ENCODE measurements around the gene MAB21L4. TPM values are rescaled to one million over a fixed set of nuclear protein-coding genes. Genes with fewer than 3 reads are reported as not detected.

The MAB21L4 gene
- total RNA-seq, 2 donors from 2014 or later, result not detected

DNA sequence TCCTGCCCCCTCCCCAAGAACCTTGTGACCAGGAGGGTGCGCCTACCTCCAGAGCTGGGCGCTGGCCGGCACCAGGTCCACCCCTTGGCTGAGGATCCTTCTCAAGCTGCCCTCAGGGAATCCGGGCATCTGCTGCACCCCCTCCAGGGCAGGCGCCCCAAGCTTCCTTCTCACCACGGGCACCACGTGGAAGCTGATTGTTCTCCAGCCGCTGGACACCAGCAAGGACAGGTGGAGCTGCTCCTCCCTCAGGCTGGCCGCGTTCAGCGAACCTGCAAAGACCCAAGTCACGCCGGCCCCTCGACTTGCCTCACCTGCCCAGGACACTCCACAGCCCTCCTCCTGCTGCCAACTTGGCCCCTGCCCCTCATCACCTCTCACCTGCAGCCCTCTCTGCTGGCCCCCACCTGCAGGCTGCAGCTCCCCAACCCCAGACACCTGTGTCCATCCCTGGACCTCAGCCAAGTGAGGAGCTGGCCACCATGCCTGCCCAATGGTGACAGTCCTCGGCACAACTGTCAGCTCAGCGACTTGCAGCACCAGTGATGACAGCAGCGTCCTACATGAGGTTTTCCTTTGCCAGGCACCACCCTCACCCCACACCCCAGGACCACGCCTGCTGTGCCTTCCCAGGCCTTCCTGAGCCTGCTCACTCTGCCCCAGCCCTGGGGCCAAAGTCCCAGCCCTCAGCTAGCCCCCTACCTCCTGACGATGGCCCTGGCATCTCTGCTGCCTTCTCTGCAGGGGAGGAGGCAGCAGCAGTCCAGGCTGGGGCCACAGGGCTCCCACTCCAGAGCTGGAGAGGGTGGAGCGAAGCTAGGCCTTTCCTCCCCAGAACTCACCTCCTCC lies 4.2 kb downstream of the MAB21L4 start:
- ATAC-seq (replicated peaks in 1 of 2), result no peak
- no peaks in the 10 kb centered on the region for H3K4me1 Mint-ChIP-seq (ENCODE audit: low read depth)

GRCh38 chr2:240890691-240891090 lies 5.3 kb downstream of the MAB21L4 start:
- no peaks in the 10 kb centered on the region for H3K27me3 Mint-ChIP-seq (ENCODE audit: low read depth)
- no peaks in the 10 kb centered on the region for H3K4me1 Mint-ChIP-seq (ENCODE audit: low read depth)
- no peaks in the 10 kb centered on the region for H3K9me3 Mint-ChIP-seq
- no peaks in the 10 kb centered on the region for H3K36me3 Mint-ChIP-seq (ENCODE audit: insufficient read depth in 2 of 2)
- ATAC-seq (replicated peaks in 1 of 2), result no peak
- no peak overlapping the region for H3K27ac Mint-ChIP-seq
- DNase-seq, result no peak
- no peak overlapping the region for H3K4me3 Mint-ChIP-seq

More for the DNA sequence above, 4.2 kb downstream of the MAB21L4 start:
- no peaks in the 10 kb centered on the region for H3K9me3 Mint-ChIP-seq
- no peak overlapping the region for H3K4me3 Mint-ChIP-seq
- H3K27ac Mint-ChIP-seq, result no peak overlapping the region
- no peaks in the 10 kb centered on the region for H3K36me3 Mint-ChIP-seq (ENCODE audit: insufficient read depth in 2 of 2)
- no peaks in the 10 kb centered on the region for H3K27me3 Mint-ChIP-seq (ENCODE audit: low read depth)
- DNase-seq, result no peak

DNA sequence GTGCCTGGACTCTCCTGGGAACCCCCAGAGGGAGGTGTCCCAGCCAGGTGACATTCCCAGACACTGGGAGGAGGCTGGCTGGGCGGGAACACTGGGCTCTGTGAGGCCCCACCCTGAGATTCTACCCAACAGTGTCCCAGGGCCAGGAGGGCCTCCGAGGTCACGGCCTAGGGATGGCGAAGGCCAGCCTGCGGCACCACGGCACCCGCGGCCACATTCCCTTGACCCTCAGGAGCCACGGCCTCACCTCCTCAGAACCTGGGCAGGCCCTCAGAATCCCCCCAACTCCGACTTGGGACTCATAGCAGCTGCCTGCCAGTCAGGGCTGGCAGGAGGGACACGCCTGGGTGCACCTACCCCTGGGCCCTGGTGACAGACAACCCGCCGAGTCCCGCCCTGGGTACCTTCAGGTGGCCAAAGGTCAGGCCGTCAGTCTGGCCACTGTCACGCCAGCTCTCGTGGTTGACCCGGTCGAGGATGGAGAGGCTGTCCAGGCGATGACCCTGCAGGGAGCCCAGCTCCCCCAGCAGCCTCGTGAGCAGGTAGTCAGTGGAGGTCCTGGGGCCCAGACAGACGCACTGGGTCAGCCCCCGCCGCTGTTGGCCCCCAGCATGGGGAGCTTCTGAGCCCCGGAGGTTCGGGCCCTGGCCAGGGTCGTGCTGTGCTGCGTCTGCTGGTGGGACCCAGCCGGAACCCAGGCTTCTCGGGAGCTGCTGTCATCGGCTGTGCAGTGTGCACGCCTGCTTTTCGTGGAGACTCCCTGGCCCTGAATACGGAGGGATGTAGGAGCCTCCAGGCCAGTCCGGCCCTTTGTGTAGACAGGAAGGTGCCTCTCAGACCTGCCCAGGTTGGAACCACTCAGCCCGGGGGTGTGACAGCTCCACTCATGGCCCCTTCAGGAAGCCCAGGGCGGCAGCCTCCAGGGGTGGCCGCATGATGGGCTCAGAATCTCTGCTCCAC lies 6.1 kb downstream of the MAB21L4 start:
- Mint-ChIP-seq H3K27ac (no peak overlapping the region), H3K9me3 (no peaks in the 10 kb centered on the region), H3K27me3 (ENCODE audit: low read depth) (no peaks in the 10 kb centered on the region), H3K4me1 (ENCODE audit: low read depth) (no peaks in the 10 kb centered on the region), H3K36me3 (ENCODE audit: insufficient read depth in 2 of 2) (no peaks in the 10 kb centered on the region), H3K4me3 (no peak overlapping the region)
- DNase-seq (no peak), ATAC-seq (replicated peaks in 1 of 2) (no peak)

GRCh38 chr2:240888890-240889573 lies 6.9 kb downstream of the MAB21L4 start:
- Mint-ChIP-seq H3K9me3 (no peaks in the 10 kb centered on the region), H3K4me1 (ENCODE audit: low read depth) (no peaks in the 10 kb centered on the region), H3K27ac (no peak overlapping the region), H3K4me3 (no peak overlapping the region), H3K27me3 (ENCODE audit: low read depth) (no peaks in the 10 kb centered on the region), H3K36me3 (ENCODE audit: insufficient read depth in 2 of 2) (no peaks in the 10 kb centered on the region)
- ATAC-seq (replicated peaks in 1 of 2) (no peak), DNase-seq (no peak)

DNA sequence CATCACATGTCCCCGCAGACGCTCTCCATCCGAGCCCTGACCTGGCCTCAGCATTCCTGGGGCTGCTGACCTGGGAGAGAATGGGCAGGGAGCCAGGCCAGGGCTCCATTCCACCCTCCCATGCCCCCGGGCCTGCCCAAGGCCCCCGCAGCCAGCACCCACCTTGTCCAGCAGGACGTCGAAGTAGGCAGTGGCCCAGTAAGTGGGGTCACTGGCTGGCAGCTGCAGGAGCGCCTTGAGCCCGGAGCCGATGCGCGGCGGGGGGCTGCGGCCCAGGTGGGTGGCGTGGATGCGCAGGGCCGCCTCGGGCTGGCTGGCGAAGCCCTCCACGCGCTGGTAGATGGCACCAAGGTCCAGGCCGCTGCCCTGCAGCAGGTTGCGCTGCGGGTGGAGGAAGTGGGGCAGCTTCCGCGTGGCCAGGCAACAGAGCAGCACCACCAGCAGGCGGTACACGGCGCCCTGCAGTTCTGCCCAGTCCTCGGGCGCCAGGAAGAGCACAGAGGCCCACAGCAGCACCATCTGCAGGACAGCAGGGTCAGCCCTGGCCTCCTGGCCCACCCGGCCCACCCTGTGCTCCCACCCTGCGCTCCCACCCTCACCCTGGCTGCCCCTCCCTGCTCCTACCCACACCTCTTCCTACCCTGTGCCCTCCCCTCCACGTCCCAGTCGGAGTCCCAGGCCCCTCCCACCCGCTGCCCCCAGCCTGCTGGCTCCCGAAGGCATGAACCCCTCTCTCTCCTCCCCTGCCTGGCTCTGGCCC lies 7.6 kb downstream of the MAB21L4 start:
- H3K36me3 Mint-ChIP-seq (ENCODE audit: insufficient read depth in 2 of 2), result no peaks in the 10 kb centered on the region
- H3K4me3 Mint-ChIP-seq, result no peak overlapping the region
- DNase-seq (no peak), ATAC-seq (replicated peaks in 1 of 2) (no peak)
- H3K27ac Mint-ChIP-seq, result no peak overlapping the region
- no peaks in the 10 kb centered on the region for H3K4me1 Mint-ChIP-seq (ENCODE audit: low read depth)
- no peaks in the 10 kb centered on the region for H3K9me3 Mint-ChIP-seq
- no peaks in the 10 kb centered on the region for H3K27me3 Mint-ChIP-seq (ENCODE audit: low read depth)

DNA sequence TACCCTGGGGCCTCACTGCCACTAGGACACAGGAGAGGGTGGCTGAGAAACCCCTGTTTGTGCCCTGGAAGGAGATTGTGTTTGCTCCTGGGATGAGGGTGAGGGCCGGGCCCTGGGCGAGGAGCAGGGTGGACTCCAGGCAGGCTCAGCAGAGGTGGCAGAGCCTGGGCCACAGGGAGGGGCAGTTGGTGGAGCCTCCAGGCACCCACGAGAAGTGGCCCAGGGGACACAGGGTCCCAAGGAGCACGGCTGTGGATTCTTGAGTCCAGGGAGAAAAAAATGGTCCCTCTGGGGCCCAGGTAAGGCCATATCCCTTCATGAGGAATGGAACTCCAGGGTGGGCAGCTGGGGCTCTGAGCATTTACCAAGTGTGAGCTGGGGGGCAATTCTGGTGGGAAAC lies 8.3 kb downstream of the MAB21L4 start:
- no peak overlapping the region for H3K4me3 Mint-ChIP-seq
- no peaks in the 10 kb centered on the region for H3K27me3 Mint-ChIP-seq (ENCODE audit: low read depth)
- DNase-seq (no peak), ATAC-seq (replicated peaks in 1 of 2) (no peak)
- no peaks in the 10 kb centered on the region for H3K4me1 Mint-ChIP-seq (ENCODE audit: low read depth)
- H3K9me3 Mint-ChIP-seq, result no peaks in the 10 kb centered on the region
- H3K36me3 Mint-ChIP-seq (ENCODE audit: insufficient read depth in 2 of 2), result no peaks in the 10 kb centered on the region
- H3K27ac Mint-ChIP-seq, result no peak overlapping the region

DNA sequence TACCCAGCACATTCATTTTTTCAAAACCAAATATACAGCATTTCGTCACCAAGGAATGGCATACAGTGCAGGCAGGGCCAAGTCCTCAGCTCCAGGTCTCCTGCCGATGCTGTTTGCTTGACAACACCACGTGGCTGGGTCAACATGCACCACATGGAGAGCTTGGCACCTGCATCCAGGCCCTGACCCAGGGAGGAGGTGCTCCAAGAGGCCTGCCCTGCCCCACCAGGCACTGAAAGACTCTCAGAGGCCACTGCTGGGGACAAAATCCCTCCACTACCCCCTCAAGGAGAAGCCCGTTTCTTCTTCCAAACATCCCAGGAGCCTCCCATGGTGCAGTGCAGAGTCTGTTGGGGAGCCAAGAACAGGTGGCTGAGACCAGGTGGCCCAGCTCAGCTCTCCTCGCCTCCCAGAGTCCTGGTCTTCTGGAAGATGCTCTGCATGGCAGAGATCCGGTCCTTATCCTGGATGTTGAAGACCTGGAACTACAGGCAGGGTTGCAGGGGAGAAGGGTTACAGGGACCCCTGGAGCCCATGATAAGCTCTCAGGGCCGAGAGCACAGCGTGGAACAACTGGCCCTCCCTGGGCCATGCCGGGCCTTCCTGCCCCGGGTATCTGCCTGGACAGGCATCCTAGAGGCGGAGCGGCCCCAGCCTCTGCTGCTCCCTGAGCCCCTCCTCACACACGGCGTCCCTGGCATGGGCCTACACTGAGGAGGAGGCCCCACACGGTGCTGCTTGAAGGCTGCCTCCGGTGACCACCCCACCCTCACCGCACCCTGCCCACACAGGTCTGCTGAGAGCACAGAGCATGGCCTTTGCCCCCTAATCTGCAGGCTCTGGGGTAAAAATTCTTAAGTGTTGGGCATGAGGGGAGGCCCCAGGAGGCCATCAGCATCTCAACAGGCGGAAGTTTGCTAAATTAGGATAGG lies 9.0 kb downstream of the MAB21L4 start:
- Mint-ChIP-seq H3K4me3 (no peak overlapping the region), H3K4me1 (ENCODE audit: low read depth) (no peaks in the 10 kb centered on the region), H3K27ac (no peak overlapping the region), H3K36me3 (ENCODE audit: insufficient read depth in 2 of 2) (no peaks in the 10 kb centered on the region), H3K9me3 (no peaks in the 10 kb centered on the region), H3K27me3 (ENCODE audit: low read depth) (no peaks in the 10 kb centered on the region)
- ATAC-seq (replicated peaks in 1 of 2) (no peak), DNase-seq (no peak)

GRCh38 chr2:240886023-240886565 lies 9.9 kb downstream of the MAB21L4 start:
- DNase-seq (no peak), ATAC-seq (replicated peaks in 1 of 2) (no peak)
- Mint-ChIP-seq H3K9me3 (no peaks in the 10 kb centered on the region), H3K36me3 (ENCODE audit: insufficient read depth in 2 of 2) (no peaks in the 10 kb centered on the region), H3K4me3 (no peak overlapping the region), H3K27me3 (ENCODE audit: low read depth) (no peaks in the 10 kb centered on the region), H3K4me1 (ENCODE audit: low read depth) (no peaks in the 10 kb centered on the region), H3K27ac (no peak overlapping the region)

- ATAC-seq (replicated peaks in 1 of 2), result no peak
- Mint-ChIP-seq H3K4me3 (no peak overlapping the region), H3K4me1 (ENCODE audit: low read depth) (no peaks in the 10 kb centered on the region), H3K36me3 (ENCODE audit: insufficient read depth in 2 of 2) (no peaks in the 10 kb centered on the region), H3K9me3 (no peaks in the 10 kb centered on the region), H3K27ac (no peak overlapping the region), H3K27me3 (ENCODE audit: low read depth) (no peaks in the 10 kb centered on the region)
- no peak for DNase-seq
These were observed 10.4 kb downstream of the MAB21L4 start for GRCh38 chr2:240885566-240885965.

- Mint-ChIP-seq H3K27me3 (ENCODE audit: low read depth) (no peaks in the 10 kb centered on the region), H3K4me3 (no peak overlapping the region)
- ATAC-seq (replicated peaks in 1 of 2), result no peak
These were observed 11.2 kb downstream of the MAB21L4 start for GRCh38 chr2:240884745-240885144.

DNA sequence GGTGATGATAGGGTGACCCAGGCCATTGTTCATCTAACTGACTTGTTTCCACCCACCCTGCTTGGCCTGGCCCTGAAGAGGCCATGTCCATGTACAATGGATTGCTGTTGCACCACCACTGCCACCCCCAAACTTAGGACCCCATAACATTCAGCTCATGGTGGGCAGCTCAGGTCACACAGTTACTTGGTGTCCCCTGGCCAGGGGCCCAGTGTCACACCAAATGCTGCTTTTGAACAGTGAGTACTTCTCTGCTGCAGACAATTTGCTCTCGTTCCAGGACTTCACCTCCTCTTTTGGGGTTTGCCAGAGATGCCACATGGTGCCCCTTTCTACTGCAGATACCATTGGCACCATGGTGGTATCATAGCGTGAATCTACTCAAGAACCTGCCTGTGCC lies 11.7 kb downstream of the MAB21L4 start:
- DNase-seq, result no peak
- Mint-ChIP-seq H3K36me3 (ENCODE audit: insufficient read depth in 2 of 2) (no peaks in the 10 kb centered on the region), H3K4me3 (no peak overlapping the region), H3K27me3 (ENCODE audit: low read depth) (no peaks in the 10 kb centered on the region), H3K27ac (no peak overlapping the region), H3K4me1 (ENCODE audit: low read depth) (no peaks in the 10 kb centered on the region), H3K9me3 (no peaks in the 10 kb centered on the region)
- no peak for ATAC-seq (replicated peaks in 1 of 2)

More at GRCh38 chr2:240884745-240885144, 11.2 kb downstream of the MAB21L4 start:
- Mint-ChIP-seq H3K36me3 (ENCODE audit: insufficient read depth in 2 of 2) (no peaks in the 10 kb centered on the region), H3K27ac (no peak overlapping the region), H3K4me1 (ENCODE audit: low read depth) (no peaks in the 10 kb centered on the region), H3K9me3 (no peaks in the 10 kb centered on the region)
- no peak for DNase-seq

All from activated T-cell treated with anti-CD3 and anti-CD28 coated beads, Interleukin-2, amount 50 U/mL, for 72 hours (primary cell).